GM12872 (cell line): ENCODE data around the gene RPL31.

Source experiments
- CTCF ChIP-seq: IDR thresholded peaks from 3 replicates; pipeline ENCODE4 v1.5.1; 2011; ENCODE audit warnings: low read depth, mild to moderate bottlenecking, low read length, moderate library complexity; ENCODE audit not compliant: insufficient read depth

RPL31 gene

GRCh38 chr2:100989666-100990065 lies 12.4 kb upstream of the RPL31 start:
- TF ChIP-seq CTCF, result no peak

- no peak for TF ChIP-seq CTCF
Observed at GRCh38 chr2:100990166-100990565, 11.9 kb upstream of the RPL31 start.

- TF ChIP-seq CTCF, result no peak
Observed at GRCh38 chr2:100990650-100991403, 11.3 kb upstream of the RPL31 start.

- TF ChIP-seq CTCF, result no peak
Observed at GRCh38 chr2:100991404-100991773, 10.7 kb upstream of the RPL31 start.

GRCh38 chr2:100992262-100992661 lies 9.8 kb upstream of the RPL31 start:
- TF ChIP-seq CTCF, result no peak

- TF ChIP-seq CTCF, result no peak
Observed at GRCh38 chr2:100993294-100993693, 8.8 kb upstream of the RPL31 start.

GRCh38 chr2:100995309-100996075 lies 6.6 kb upstream of the RPL31 start:
- TF ChIP-seq CTCF, result no peak
